Stimulated activated CD4-positive, alpha-beta T cell treated with anti-CD3 and anti-CD28 coated beads, TNF-alpha, amount 100 ng/mL, for 1 hour (primary cell): ENCODE results near the gene SLC6A13.
"Not testable (repeated sequence)": the region's sequence is repeated elsewhere in the genome, so short reads cannot be mapped to it uniquely, and the experiment has no call there.

Experiments
- DNase-seq, 3 donors: peaks; one replicate each; pipeline ENCODE4 v3.0.0-alpha.2; 2020; ENCODE audit warnings: low read depth in 3 of 3, low spot score in 1 of 3

The SLC6A13 gene

GRCh38 chr12:262817-263216, at the start of gene SLC6A13:
SLC6A13 (minus strand) TSS chr12:262836; CDS start chr12:260052, 2,784 bp downstream.
- no peak for DNase-seq

- no peak for DNase-seq
These were observed 45.9 kb upstream of the SLC6A13 start for GRCh38 chr12:308511-308910.

GRCh38 chr12:307406-307805, 44.8 kb upstream of the SLC6A13 start:
- DNase-seq, result no peak

GRCh38 chr12:304805-305204, 42.2 kb upstream of the SLC6A13 start:
- DNase-seq, result no peak

- not testable (repeated sequence) for DNase-seq
These were observed 40.1 kb upstream of the SLC6A13 start for GRCh38 chr12:302766-303165.

GRCh38 chr12:300166-300565, 37.5 kb upstream of the SLC6A13 start:
- not testable (repeated sequence) for DNase-seq

- not testable (repeated sequence) for DNase-seq
These were observed 36.9 kb upstream of the SLC6A13 start for GRCh38 chr12:299511-299910.

- DNase-seq, result not testable (repeated sequence)
These were observed 35.4 kb upstream of the SLC6A13 start for GRCh38 chr12:298059-298458.

GRCh38 chr12:295132-295531, 32.5 kb upstream of the SLC6A13 start:
- DNase-seq, result no peak

GRCh38 chr12:293199-293598, 30.6 kb upstream of the SLC6A13 start:
- no peak for DNase-seq

- DNase-seq, result no peak
These were observed 29.6 kb upstream of the SLC6A13 start for GRCh38 chr12:292186-292585.

GRCh38 chr12:291153-291723, 28.6 kb upstream of the SLC6A13 start:
- no peak for DNase-seq

GRCh38 chr12:288687-289086, 26.1 kb upstream of the SLC6A13 start:
- no peak for DNase-seq

GRCh38 chr12:286531-287300, 24.1 kb upstream of the SLC6A13 start:
- no peak for DNase-seq

- DNase-seq, result no peak
These were observed 15.4 kb upstream of the SLC6A13 start for GRCh38 chr12:278046-278445.

GRCh38 chr12:275812-276211, 13.2 kb upstream of the SLC6A13 start:
- DNase-seq, result no peak

GRCh38 chr12:273382-273781, 10.7 kb upstream of the SLC6A13 start:
- DNase-seq, result no peak

GRCh38 chr12:272942-273341, 10.3 kb upstream of the SLC6A13 start:
- no peak for DNase-seq

GRCh38 chr12:271161-271560, 8.5 kb upstream of the SLC6A13 start:
- DNase-seq, result no peak

GRCh38 chr12:269191-269590, 6.6 kb upstream of the SLC6A13 start:
- no peak for DNase-seq

GRCh38 chr12:268483-268840, 5.8 kb upstream of the SLC6A13 start:
- no peak for DNase-seq

GRCh38 chr12:267581-268482, 5.2 kb upstream of the SLC6A13 start:
- no peak for DNase-seq
